ENCODE measurements around the gene POU2F3. TPM values are rescaled to one million over a fixed set of nuclear protein-coding genes. Genes with fewer than 3 reads are reported as not detected.

The POU2F3 gene
- polyA plus RNA-seq, 3 donors from 2014 or later = not detected

GRCh38 chr11:120358729-120359128 is 118.8 kb downstream of the POU2F3 start:
- H3K4me1 Mint-ChIP-seq = peaks cover 13 to 14% of the 10 kb centered on the region in 2 donors
- H3K9me3 Mint-ChIP-seq = no peaks in the 10 kb centered on the region
- no peak overlapping the region for H3K27ac Mint-ChIP-seq
- no peak for DNase-seq
- no peak overlapping the region for H3K4me3 Mint-ChIP-seq
- peaks cover 1 to 5% (median 4%) of the 10 kb centered on the region in 3 donors for H3K36me3 Mint-ChIP-seq
- peaks cover 0 to 3% (median 3%) of the 10 kb centered on the region in 3 donors for H3K27me3 Mint-ChIP-seq (ENCODE audit: low read depth in 3 of 3)

- no peaks in the 10 kb centered on the region for H3K9me3 Mint-ChIP-seq
- peaks cover 7% of the 10 kb centered on the region in 2 donors for H3K4me1 Mint-ChIP-seq
- no peak overlapping the region for H3K27ac Mint-ChIP-seq
- H3K27me3 Mint-ChIP-seq (ENCODE audit: low read depth in 3 of 3) = no peaks in the 10 kb centered on the region
- no peak for DNase-seq
- no peaks in the 10 kb centered on the region for H3K36me3 Mint-ChIP-seq
- no peak overlapping the region for H3K4me3 Mint-ChIP-seq
Observed at GRCh38 chr11:120363436-120363835, 123.5 kb downstream of the POU2F3 start.

GRCh38 chr11:120365512-120365911 is 125.6 kb downstream of the POU2F3 start:
- H3K36me3 Mint-ChIP-seq = no peaks in the 10 kb centered on the region
- H3K9me3 Mint-ChIP-seq = no peaks in the 10 kb centered on the region
- no peak for DNase-seq
- H3K4me3 Mint-ChIP-seq = no peak overlapping the region
- H3K27ac Mint-ChIP-seq = no peak overlapping the region
- peaks cover 0 to 2% of the 10 kb centered on the region in 2 donors for H3K4me1 Mint-ChIP-seq
- no peaks in the 10 kb centered on the region for H3K27me3 Mint-ChIP-seq (ENCODE audit: low read depth in 3 of 3)

Other genes with a start within 250 kb of the POU2F3 start
- not detected for gene TRIM29, start 102.0 kb upstream of the POU2F3 start, polyA plus RNA-seq
- 1 to 10 TPM; 1.9 to 2.5 (median 2.4) TPM for gene OAF, start 29.1 kb upstream of the POU2F3 start, polyA plus RNA-seq
- not detected for gene TLCD5, start 85.2 kb downstream of the POU2F3 start, polyA plus RNA-seq
- gene ARHGEF12, start 96.3 kb downstream of the POU2F3 start, polyA plus RNA-seq = 10 to 100 TPM in 1 of 3 donors, 1 to 10 TPM in 2; 1.1 to 12.2 (median 6.7) TPM